Activated CD4-positive, alpha-beta memory T cell treated with anti-CD3 and anti-CD28 coated beads, Interleukin-2, amount 10 ng/mL, durations not matched to agents 7 days and 5 days (primary cell): Measurements from ENCODE around the gene TMEM141. TPM values are rescaled to one million over a fixed set of nuclear protein-coding genes. Genes with fewer than 3 reads are reported as not detected.
"Not testable (repeated sequence)": the region's sequence is repeated elsewhere in the genome, so short reads cannot be mapped to it uniquely, and the experiment has no call there.

ENCODE experiments used
- CTCF ChIA-PET: fragments of 350-600 bp; sonication (Branson Sonifier 250); formaldehyde crosslinking; loops from one replicate; lab custom pipeline; 2021; ENCODE audit warnings: antibody characterized with exemption, inconsistent platforms; lab: Charles Lee
- POLR2A ChIA-PET: fragments of 350-600 bp; sonication (Branson Sonifier 250); formaldehyde crosslinking; loops from one replicate; lab custom pipeline; 2021; ENCODE audit warnings: antibody characterized with exemption; lab: Charles Lee
- DNase-seq: peaks from one replicate; pipeline ENCODE4 v3.0.0-alpha.2; 2020
- H3K27ac Mint-ChIP-seq: one replicate; pipeline ENCODE4 v1.8.0; 2021; ENCODE audit warnings: mild to moderate bottlenecking, mixed read lengths
- H3K27me3 Mint-ChIP-seq: one replicate; pipeline ENCODE4 v1.8.0; 2021; ENCODE audit warnings: mixed read lengths
- H3K36me3 Mint-ChIP-seq: one replicate; pipeline ENCODE4 v1.8.0; 2021; ENCODE audit warnings: low read depth, mixed read lengths
- H3K4me1 Mint-ChIP-seq: one replicate; pipeline ENCODE4 v1.8.0; 2021; ENCODE audit warnings: mixed read lengths
- H3K4me3 Mint-ChIP-seq: one replicate; pipeline ENCODE4 v1.8.0; 2021; ENCODE audit warnings: mild to moderate bottlenecking, mixed read lengths
- H3K9me3 Mint-ChIP-seq: one replicate; pipeline ENCODE4 v1.8.0; 2021; ENCODE audit warnings: mixed read lengths
- total RNA-seq, 2 experiments: library from RNA; stranded (reverse); gene quantifications; one replicate each; pipeline ENCODE4 v1.2.3, GENCODE V29; 2021

TMEM141 gene
- total RNA-seq, 2 experiments from 2014 or later = 39.6 to 42.9 TPM

- Mint-ChIP-seq H3K4me3 (no peak overlapping the region), H3K36me3 (peaks cover 4% of the 10 kb centered on the region), H3K27ac (no peak overlapping the region), H3K4me1 (peaks cover 27% of the 10 kb centered on the region), H3K27me3 (peaks cover 14% of the 10 kb centered on the region), H3K9me3 (no peaks in the 10 kb centered on the region)
- POLR2A ChIA-PET = interaction anchor here (0.9 to 2.9 kb wide), 5 partner anchors 13 to 242 kb away, joined by 3 to 18 read pairs (median 5); partner anchors contain the start of gene RABL6
- no peak for DNase-seq
- CTCF ChIA-PET = interaction anchor here (1.0 to 3.1 kb wide), 9 partner anchors 13 to 271 kb away, joined by 3 to 46 read pairs (median 4); partner anchors contain the start of genes AJM1, CLIC3, PAXX and RABL6
Measured at GRCh38 chr9:136793086-136793946, 2.2 kb downstream of the TMEM141 start.

GRCh38 chr9:136794281-136794999 lies 3.3 kb downstream of the TMEM141 start:
- CTCF ChIA-PET = interaction anchor here (1.0 to 3.1 kb wide), 4 partner anchors 12 to 270 kb away, joined by 3 to 46 read pairs (median 4); partner anchors contain the start of genes AJM1 and RABL6
- no peaks in the 10 kb centered on the region for H3K9me3 Mint-ChIP-seq

DNA sequence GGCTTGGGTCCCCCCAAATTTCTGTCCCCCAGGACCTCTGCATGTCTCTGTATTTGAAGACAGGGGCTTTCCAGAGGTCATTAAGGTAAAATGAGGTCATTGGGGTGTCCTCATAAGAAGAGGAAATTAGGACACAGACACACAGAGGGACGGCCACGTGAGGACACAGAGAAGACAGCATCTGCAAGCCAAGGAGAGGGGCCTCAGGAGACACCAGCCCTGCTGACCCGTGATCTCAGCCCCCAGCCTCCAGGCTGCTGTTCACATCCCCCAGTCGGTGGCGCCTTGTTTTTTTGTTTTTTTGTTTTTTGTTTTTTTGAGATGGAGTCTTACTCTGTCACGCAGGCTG lies 3.8 kb downstream of the TMEM141 start:
- CTCF ChIA-PET = no interaction called here
- H3K27me3 Mint-ChIP-seq = peaks cover 14% of the 10 kb centered on the region
- no peaks in the 10 kb centered on the region for H3K9me3 Mint-ChIP-seq
- peaks cover 22% of the 10 kb centered on the region for H3K4me1 Mint-ChIP-seq
- no peak overlapping the region for H3K4me3 Mint-ChIP-seq
- no peak for DNase-seq
- H3K27ac Mint-ChIP-seq = no peak overlapping the region
- peaks cover 4% of the 10 kb centered on the region for H3K36me3 Mint-ChIP-seq
- POLR2A ChIA-PET = interaction anchor here (1.2 kb wide), 1 partner anchor 13 kb away, joined by 5 read pairs; the partner anchor contains the start of gene RABL6

More at GRCh38 chr9:136794281-136794999, 3.3 kb downstream of the TMEM141 start:
- H3K27me3 Mint-ChIP-seq = peaks cover 14% of the 10 kb centered on the region
- POLR2A ChIA-PET = interaction anchor here (0.9 to 1.4 kb wide), 3 partner anchors 12 to 17 kb away, joined by 5 to 7 read pairs (median 5); partner anchors contain the start of gene RABL6
- H3K4me1 Mint-ChIP-seq = peaks cover 20% of the 10 kb centered on the region
- no peak overlapping the region for H3K4me3 Mint-ChIP-seq
- H3K36me3 Mint-ChIP-seq = peaks cover 4% of the 10 kb centered on the region
- DNase-seq = no peak
- no peak overlapping the region for H3K27ac Mint-ChIP-seq

DNA sequence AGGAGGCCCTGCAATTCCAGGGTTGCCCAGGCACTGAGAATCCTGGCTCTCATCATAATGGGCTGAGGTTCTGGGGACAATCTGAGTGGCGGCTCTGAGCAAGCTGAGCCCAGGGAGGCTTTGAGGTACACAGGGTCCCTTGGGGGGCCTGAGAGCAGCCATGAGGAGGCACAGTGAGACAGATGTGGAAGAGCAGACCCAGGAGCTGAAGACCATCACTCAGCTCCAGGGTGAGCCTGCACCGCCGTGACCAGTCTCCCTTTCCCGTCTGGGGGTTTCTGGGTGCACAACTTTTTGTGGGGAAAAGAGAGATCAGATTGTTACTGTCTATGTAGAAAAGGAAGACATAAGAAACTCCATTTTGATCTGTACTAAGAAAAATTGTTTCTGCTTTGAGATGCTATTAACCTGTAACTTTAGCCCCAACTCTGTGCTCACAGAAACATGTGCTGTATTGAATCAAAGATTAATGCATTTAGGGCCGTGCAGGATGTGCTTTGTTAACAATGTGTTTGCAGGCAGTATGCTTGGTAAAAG lies 5.2 kb downstream of the TMEM141 start, which contains the start of gene CCDC183:
Gene CCDC183, plus strand, starts transcription at position 101 of the 537 bp plus-strand sequence. Its CDS starts 60 bp downstream, at position 161.
- no peak within 1 kb of the TSS for H3K27ac Mint-ChIP-seq
- ChIA-PET POLR2A (interaction anchor here (1.0 to 1.2 kb wide), 2 partner anchors 11 to 29 kb away, joined by 3 read pairs; partner anchors contain the start of gene RABL6), CTCF (no interaction called here)
- no peaks in the 10 kb centered on the region for H3K9me3 Mint-ChIP-seq
- H3K4me1 Mint-ChIP-seq = peaks cover 28% of the 10 kb centered on the region
- H3K36me3 Mint-ChIP-seq = peaks cover 4% of the 10 kb centered on the region
- no peak within 1 kb of the TSS for H3K4me3 Mint-ChIP-seq
- H3K27me3 Mint-ChIP-seq = peaks cover 24% of the 10 kb centered on the region
- DNase-seq = no peak

GRCh38 chr9:136796775-136797347 lies 5.7 kb downstream of the TMEM141 start:
- POLR2A ChIA-PET = interaction anchor here (1.2 kb wide), 1 partner anchor 11 kb away, joined by 3 read pairs; the partner anchor contains the start of gene RABL6
- Mint-ChIP-seq H3K4me1 (peaks cover 29% of the 10 kb centered on the region), H3K27me3 (peaks cover 26% of the 10 kb centered on the region)
- DNase-seq, H3K36me3 Mint-ChIP-seq, H3K27ac Mint-ChIP-seq, H3K9me3 Mint-ChIP-seq, H3K4me3 Mint-ChIP-seq, CTCF ChIA-PET: not testable (repeated sequence)

- POLR2A ChIA-PET = interaction anchor here (2.3 kb wide), 1 partner anchor 9 kb away, joined by 12 read pairs; the partner anchor contains the start of gene RABL6
- no peak overlapping the region for H3K27ac Mint-ChIP-seq
- H3K4me1 Mint-ChIP-seq = peaks cover 20% of the 10 kb centered on the region
- DNase-seq = no peak
- H3K4me3 Mint-ChIP-seq = no peak overlapping the region
- peaks cover 33% of the 10 kb centered on the region for H3K27me3 Mint-ChIP-seq
- H3K9me3 Mint-ChIP-seq = no peaks in the 10 kb centered on the region
- H3K36me3 Mint-ChIP-seq = no peaks in the 10 kb centered on the region
- CTCF ChIA-PET = no interaction called here
Measured at GRCh38 chr9:136798708-136799078, 7.5 kb downstream of the TMEM141 start.

DNA sequence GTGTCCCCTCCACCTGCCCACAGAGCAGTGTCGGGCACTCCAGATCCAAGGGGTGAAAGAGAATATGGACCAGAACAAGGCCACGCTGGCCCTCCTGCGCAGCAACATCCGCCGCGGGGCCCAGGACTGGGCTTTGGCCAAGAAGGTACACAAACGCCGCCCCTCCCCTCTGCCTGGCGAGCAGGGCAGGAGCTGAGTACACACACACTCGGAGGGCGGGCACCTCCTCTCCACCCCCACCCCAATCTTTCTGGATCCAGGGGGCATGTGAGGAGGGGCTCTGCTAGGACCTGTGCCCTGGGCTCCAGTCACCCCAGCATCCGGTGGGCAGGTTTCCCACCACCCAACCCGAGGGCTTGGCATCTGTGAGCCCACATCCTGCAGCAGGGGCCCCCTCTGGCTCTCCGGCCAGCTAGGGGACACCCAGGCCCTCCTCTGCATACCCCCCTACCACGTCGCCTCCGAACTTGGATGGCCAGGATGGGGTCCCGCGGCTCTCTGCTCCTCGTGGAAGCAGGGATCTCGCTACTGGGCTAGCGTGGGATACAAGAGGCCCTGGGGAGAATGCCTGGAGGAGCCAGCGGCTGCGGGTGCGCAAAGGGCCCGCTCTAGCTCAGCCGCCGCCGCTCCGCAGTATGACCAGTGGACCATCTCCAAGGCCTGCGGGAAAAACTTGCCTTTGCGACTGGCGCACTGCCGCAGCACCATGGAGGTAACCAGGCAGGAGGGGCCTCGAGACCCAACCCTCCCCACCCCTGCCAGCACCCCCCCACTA lies 8.1 kb downstream of the TMEM141 start:
- peaks cover 33% of the 10 kb centered on the region for H3K27me3 Mint-ChIP-seq
- H3K9me3 Mint-ChIP-seq = no peaks in the 10 kb centered on the region
- peaks cover 20% of the 10 kb centered on the region for H3K4me1 Mint-ChIP-seq
- H3K4me3 Mint-ChIP-seq = no peak overlapping the region
- no peak for DNase-seq
- ChIA-PET CTCF (interaction anchor here (0.8 kb wide), 1 partner anchor 43 kb away, joined by 5 read pairs; the partner anchor contains the start of gene AJM1), POLR2A (interaction anchor here (2.3 kb wide), 1 partner anchor 8 kb away, joined by 12 read pairs; the partner anchor contains the start of gene RABL6)
- no peak overlapping the region for H3K27ac Mint-ChIP-seq
- H3K36me3 Mint-ChIP-seq = no peaks in the 10 kb centered on the region

DNA sequence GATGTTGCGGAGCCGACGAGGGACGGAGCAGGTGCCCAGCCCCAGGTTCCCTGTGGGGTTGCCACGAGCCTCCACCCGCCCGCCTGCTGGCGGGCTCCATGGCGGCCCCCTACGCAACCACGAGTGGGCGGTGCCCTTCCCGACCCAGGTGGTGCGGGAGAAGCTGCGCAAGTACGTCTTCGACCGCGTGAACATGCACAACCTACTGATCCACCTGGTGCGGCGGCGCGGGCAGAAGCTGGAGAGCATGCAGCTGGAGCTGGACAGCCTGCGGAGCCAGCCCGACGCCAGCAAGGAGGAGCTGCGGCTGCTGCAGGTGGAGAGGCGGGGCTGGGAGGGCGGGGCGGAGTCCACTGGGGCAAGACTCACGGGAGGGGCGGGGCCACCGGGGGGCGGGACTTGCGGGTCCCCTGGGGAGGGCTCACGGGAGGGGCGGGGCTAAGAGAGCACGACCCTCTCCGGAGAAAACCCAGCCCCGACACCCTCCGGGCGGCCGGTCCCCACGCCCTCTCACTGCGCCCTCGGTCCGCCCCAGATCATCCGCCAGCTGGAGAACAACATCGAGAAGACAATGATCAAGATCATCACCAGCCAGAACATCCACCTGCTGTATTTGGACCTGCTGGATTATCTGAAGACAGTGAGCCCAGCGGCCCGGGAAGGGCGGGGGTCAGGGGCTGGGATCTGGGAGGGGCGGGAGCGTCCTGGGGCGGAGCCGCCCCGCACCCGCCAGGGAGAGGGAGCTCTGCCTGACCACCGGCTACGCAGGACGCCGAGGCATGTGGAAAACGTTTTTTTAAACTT lies 8.9 kb downstream of the TMEM141 start:
- Mint-ChIP-seq H3K4me3 (peak overlapping the region; percentile 65), H3K27ac (no peak overlapping the region), H3K9me3 (no peaks in the 10 kb centered on the region), H3K27me3 (peaks cover 33% of the 10 kb centered on the region), H3K4me1 (peaks cover 20% of the 10 kb centered on the region), H3K36me3 (no peaks in the 10 kb centered on the region)
- peak; percentile 87 for DNase-seq
- ChIA-PET POLR2A (interaction anchor here (0.8 to 2.5 kb wide), 6 partner anchors 8 to 235 kb away, joined by 3 to 8 read pairs (median 3); partner anchors contain the start of gene AJM1), CTCF (interaction anchor here (0.8 to 1.9 kb wide), 5 partner anchors 9 to 42 kb away, joined by 4 to 9 read pairs (median 5); partner anchors contain the start of genes AJM1 and TMEM141)

DNA sequence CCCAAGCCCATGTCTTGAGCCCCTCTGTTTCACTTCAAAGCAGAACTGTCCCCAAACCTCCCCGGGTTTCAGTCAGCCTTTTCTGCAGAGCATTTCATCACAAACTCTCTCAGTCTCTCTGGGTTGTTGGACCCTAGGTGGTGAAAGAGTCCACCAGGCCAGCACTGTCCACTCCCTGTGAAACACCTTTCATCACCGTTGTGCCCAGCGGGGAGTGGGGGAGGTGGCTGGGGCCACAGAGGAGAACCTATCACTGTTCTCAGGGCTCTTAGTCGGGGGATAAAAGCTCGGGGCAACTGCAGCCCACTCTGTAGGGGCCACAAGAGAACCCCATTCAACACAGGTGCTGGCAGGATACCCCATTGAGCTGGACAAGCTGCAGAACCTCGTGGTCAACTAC lies 11.2 kb downstream of the TMEM141 start:
- POLR2A ChIA-PET = interaction anchor here (2.5 kb wide), 1 partner anchor 40 kb away, joined by 8 read pairs; the partner anchor contains the start of gene AJM1
- H3K4me1 Mint-ChIP-seq = peaks cover 29% of the 10 kb centered on the region
- CTCF ChIA-PET = interaction anchor here (0.7 to 8.6 kb wide), 2 partner anchors 9 to 233 kb away, joined by 3 to 46 read pairs; no protein-coding TSS in a partner anchor

DNA sequence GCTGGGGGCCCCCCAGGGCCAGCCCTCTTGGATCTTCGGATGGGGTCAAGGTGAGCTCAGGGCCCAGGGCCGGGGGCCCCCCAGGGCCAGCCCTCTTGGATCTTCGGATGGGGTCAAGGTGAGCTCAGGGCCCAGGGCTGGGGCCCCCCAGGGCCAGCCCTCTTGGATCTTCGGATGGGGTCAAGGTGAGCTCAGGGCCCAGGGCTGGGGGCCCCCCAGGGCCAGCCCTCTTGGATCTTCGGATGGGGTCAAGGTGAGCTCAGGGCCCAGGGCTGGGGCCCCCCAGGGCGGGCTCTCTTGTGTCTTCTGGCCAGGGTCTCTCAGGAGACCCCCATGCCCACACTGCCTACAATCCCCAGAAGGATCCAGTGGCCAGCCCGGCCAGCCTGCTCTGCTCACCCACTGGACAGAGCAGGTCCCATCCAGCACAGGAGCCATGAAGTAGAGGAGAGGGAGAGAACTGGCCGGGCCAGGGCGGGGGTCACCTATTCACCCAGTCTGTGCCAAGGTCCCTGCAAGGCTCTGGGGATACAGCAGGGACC lies 11.9 kb downstream of the TMEM141 start:
- Mint-ChIP-seq H3K27me3 (peaks cover 19% of the 10 kb centered on the region), H3K4me1 (peaks cover 29% of the 10 kb centered on the region)
- DNase-seq, H3K36me3 Mint-ChIP-seq, H3K27ac Mint-ChIP-seq, H3K9me3 Mint-ChIP-seq, H3K4me3 Mint-ChIP-seq, POLR2A ChIA-PET: not testable (repeated sequence)
- CTCF ChIA-PET = interaction anchor here (0.7 to 8.6 kb wide), 2 partner anchors 10 to 232 kb away, joined by 3 to 46 read pairs; no protein-coding TSS in a partner anchor

More for the DNA sequence above, 11.2 kb downstream of the TMEM141 start:
- Mint-ChIP-seq H3K27ac (no peak overlapping the region), H3K36me3 (peaks cover 3% of the 10 kb centered on the region), H3K9me3 (no peaks in the 10 kb centered on the region), H3K27me3 (peaks cover 19% of the 10 kb centered on the region), H3K4me3 (no peak overlapping the region)
- no peak for DNase-seq
